Loucy (cell line): Measurements from ENCODE around the gene MRPS26.

Experiments
- H2AFZ ChIP-seq: fragments of 200-600 bp; sonication (generic); 2 replicates; pipeline ENCODE4 v1.6.0; 2016; ENCODE audit warnings: antibody characterized with exemption, mild to moderate bottlenecking, low read length, moderate library complexity
- H3F3A ChIP-seq: fragments of 200-600 bp; 2 replicates; pipeline ENCODE4 v1.6.0; 2016; ENCODE audit warnings: antibody characterized with exemption, low read depth, mild to moderate bottlenecking
- H3K27me3 ChIP-seq: fragments of 200-600 bp; sonication (generic); 2 replicates; pipeline ENCODE4 v1.6.1; 2014; ENCODE audit warnings: low read length, mild to moderate bottlenecking; ENCODE audit not compliant: insufficient read depth, poor library complexity, severe bottlenecking
- H3K36me3 ChIP-seq: fragments of 200-600 bp; sonication (generic); 2 replicates; pipeline ENCODE4 v1.6.1; 2016; ENCODE audit warnings: low read length; ENCODE audit not compliant: insufficient read depth
- H3K4me1 ChIP-seq: fragments of 200-600 bp; sonication (generic); 2 replicates; pipeline ENCODE4 v1.5.1; 2014; ENCODE audit warnings: low read length, mild to moderate bottlenecking; ENCODE audit not compliant: insufficient read depth, poor library complexity, severe bottlenecking
- H3K4me2 ChIP-seq: fragments of 200-600 bp; sonication (generic); 2 replicates; pipeline ENCODE4 v1.6.0; 2014; ENCODE audit warnings: antibody characterized with exemption, low read length, low read depth, mild to moderate bottlenecking; ENCODE audit not compliant: poor library complexity, severe bottlenecking
- H3K4me3 ChIP-seq: fragments of 200-600 bp; sonication (generic); 2 replicates; pipeline ENCODE4 v1.5.1; 2014; ENCODE audit warnings: low read length, mild to moderate bottlenecking, mixed read lengths; ENCODE audit not compliant: poor library complexity, severe bottlenecking
- H3K79me2 ChIP-seq: fragments of 200-600 bp; sonication (generic); 2 replicates; pipeline ENCODE4 v1.6.1; 2014; ENCODE audit warnings: low read length; ENCODE audit not compliant: insufficient read depth
- H3K9ac ChIP-seq: fragments of 200-600 bp; sonication (generic); 2 replicates; pipeline ENCODE4 v1.6.0; 2014; ENCODE audit warnings: mild to moderate bottlenecking, low read depth, low read length, moderate library complexity; ENCODE audit not compliant: poor library complexity, severe bottlenecking
- H3K9me2 ChIP-seq: fragments of 200-600 bp; sonication (generic); replicated peaks from 2 replicates; pipeline ENCODE4 v1.6.1; 2016; ENCODE audit warnings: low read depth, low read length, mixed read lengths
- H3K9me3 ChIP-seq: fragments of 200-600 bp; sonication (generic); 2 replicates; pipeline ENCODE4 v1.6.1; 2014; ENCODE audit warnings: mild to moderate bottlenecking, antibody characterized with exemption, low read length, low read depth; ENCODE audit not compliant: insufficient read depth
- H4K20me1 ChIP-seq: fragments of 200-600 bp; sonication (generic); 2 replicates; pipeline ENCODE4 v1.6.0; 2014; ENCODE audit warnings: antibody characterized with exemption, low read length, mild to moderate bottlenecking; ENCODE audit not compliant: insufficient read depth, poor library complexity, severe bottlenecking
- EZH2phosphoT487 ChIP-seq: fragments of 200-600 bp; IDR thresholded peaks from 2 replicates; pipeline ENCODE4 v1.6.1; 2018; ENCODE audit warnings: antibody characterized with exemption, mild to moderate bottlenecking, moderate library complexity, borderline replicate concordance
- TF ChIP-seq, protein P1 (sequence below): fragments of 200-600 bp; sonication (generic); conservative IDR thresholded peaks from 2 replicates; pipeline ENCODE4 v1.5.1; 2014; ENCODE audit warnings: mild to moderate bottlenecking, antibody characterized with exemption, low read length

MRPS26 gene

DNA sequence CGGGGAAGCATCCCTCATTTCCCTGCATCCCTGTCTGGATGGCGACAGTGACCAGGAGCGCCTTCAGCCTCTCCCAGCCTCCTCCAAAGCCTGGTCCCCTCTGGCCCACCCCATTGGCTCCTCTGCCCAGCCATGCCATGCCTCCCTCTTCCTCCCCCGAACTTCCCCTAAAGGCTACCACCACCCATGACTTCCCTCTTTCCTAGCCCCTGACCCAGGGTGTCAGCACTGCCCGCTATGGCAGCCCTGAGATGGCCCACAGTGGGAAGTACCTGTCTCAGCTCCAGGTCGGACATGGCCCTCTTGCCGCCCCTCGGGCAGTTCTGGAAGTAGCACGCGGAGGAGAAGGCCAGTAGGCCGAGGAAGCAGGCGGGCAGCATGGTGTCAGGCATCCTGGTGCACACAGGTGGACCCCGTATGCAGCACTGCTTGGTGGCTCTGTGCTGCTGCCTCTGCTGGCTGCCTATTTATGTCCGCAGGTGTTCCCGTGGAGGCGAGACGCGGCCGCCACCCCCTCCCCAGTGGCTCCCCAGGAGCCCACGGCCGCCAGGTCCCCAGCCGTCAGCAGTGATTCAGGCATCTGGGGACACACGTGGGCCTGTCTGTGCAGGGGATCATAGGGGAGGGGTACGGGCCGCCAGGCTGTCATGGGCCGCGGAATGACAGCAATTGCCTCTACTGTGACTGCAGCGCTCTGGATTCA, 38.6 kb downstream of the MRPS26 start, which contains the start of gene AVP:
Gene AVP, minus strand, starts transcription at position 442 of the 703 bp plus-strand sequence. Its CDS starts 50 bp downstream, at position 392.
- H3K36me3 ChIP-seq: no peaks in the 10 kb centered on the region
- H3F3A ChIP-seq: no peaks in the 10 kb centered on the region
- peaks cover 15% of the 10 kb centered on the region for H3K4me1 ChIP-seq
- no peak within 1 kb of the TSS for H2AFZ ChIP-seq
- no peaks in the 10 kb centered on the region for H3K9me3 ChIP-seq
- H4K20me1 ChIP-seq: no peaks in the 10 kb centered on the region
- H3K9ac ChIP-seq: no peak within 1 kb of the TSS
- H3K4me2 ChIP-seq: no peak within 1 kb of the TSS
- H3K4me3 ChIP-seq: no peak within 1 kb of the TSS
- TF ChIP-seq, protein P1, sequence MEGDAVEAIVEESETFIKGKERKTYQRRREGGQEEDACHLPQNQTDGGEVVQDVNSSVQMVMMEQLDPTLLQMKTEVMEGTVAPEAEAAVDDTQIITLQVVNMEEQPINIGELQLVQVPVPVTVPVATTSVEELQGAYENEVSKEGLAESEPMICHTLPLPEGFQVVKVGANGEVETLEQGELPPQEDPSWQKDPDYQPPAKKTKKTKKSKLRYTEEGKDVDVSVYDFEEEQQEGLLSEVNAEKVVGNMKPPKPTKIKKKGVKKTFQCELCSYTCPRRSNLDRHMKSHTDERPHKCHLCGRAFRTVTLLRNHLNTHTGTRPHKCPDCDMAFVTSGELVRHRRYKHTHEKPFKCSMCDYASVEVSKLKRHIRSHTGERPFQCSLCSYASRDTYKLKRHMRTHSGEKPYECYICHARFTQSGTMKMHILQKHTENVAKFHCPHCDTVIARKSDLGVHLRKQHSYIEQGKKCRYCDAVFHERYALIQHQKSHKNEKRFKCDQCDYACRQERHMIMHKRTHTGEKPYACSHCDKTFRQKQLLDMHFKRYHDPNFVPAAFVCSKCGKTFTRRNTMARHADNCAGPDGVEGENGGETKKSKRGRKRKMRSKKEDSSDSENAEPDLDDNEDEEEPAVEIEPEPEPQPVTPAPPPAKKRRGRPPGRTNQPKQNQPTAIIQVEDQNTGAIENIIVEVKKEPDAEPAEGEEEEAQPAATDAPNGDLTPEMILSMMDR: no peak
- TF ChIP-seq EZH2phosphoT487: no peak
- H3K9me2 ChIP-seq: no peaks in the 10 kb centered on the region
- no peaks in the 10 kb centered on the region for H3K79me2 ChIP-seq
- H3K27me3 ChIP-seq: no peaks in the 10 kb centered on the region

DNA sequence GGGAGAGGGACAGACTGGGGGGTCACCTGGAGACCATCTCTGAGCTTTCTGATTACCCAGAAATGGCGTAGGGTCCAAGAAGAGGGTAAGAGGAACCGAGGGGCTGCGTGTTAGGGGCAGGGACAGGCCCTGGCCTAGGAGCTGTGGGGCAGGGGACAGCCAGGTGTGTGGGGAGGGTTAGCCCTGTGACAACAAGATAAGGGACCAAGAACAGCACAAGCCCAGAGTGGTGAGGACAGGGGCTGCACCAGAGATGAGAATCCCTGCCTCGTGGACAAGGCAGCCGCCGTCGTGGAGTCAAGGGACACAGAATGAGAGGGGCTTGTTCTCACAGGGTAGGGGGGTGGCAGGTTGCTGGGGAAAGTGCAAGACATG, 39.1 kb downstream of the MRPS26 start:
- Histone ChIP-seq H3K4me3 (no peak overlapping the region), H3K4me2 (no peak overlapping the region), H4K20me1 (no peaks in the 10 kb centered on the region), H3K27me3 (no peaks in the 10 kb centered on the region), H3K79me2 (no peaks in the 10 kb centered on the region), H3K36me3 (no peaks in the 10 kb centered on the region), H3K9ac (no peak overlapping the region), H3K9me2 (no peaks in the 10 kb centered on the region), H2AFZ (no peak overlapping the region), H3F3A (peaks cover 1% of the 10 kb centered on the region), H3K4me1 (peaks cover 21% of the 10 kb centered on the region), H3K9me3 (no peaks in the 10 kb centered on the region)
- no peak for TF ChIP-seq EZH2phosphoT487
- TF ChIP-seq, protein P1: no peak

DNA sequence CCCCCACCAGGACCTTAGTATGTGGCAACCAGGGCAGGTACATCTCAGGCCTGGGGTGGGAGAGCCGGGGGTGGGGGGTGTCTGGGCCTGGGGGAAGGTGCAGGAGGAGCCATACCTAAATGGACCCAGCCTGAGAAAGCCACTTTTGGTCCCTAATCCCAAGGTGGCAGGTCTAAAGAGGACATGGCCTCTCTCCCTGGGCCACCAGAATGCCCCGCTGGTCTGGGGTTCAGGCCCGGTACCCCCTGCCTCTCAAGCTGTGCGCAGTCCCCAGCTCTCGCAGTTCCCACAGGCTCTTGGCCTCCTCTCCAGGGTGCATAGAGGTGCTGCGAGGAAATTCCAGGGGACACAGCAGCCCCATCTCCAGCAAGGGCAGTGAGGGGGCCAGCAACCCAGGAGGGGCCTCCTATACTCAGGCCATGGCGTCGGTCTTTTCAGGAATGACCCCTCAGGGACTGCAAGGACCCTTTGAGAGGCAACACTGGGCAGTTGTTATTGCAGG, 39.8 kb downstream of the MRPS26 start:
- H3K9me2 ChIP-seq: no peaks in the 10 kb centered on the region
- peaks cover 27% of the 10 kb centered on the region for H3K4me1 ChIP-seq
- no peak overlapping the region for H3K9ac ChIP-seq
- H3K36me3 ChIP-seq: no peaks in the 10 kb centered on the region
- H3K9me3 ChIP-seq: no peaks in the 10 kb centered on the region
- H3K27me3 ChIP-seq: no peaks in the 10 kb centered on the region
- TF ChIP-seq, protein P1: no peak
- TF ChIP-seq EZH2phosphoT487: no peak
- peaks cover 8% of the 10 kb centered on the region for H3F3A ChIP-seq
- no peaks in the 10 kb centered on the region for H4K20me1 ChIP-seq
- no peaks in the 10 kb centered on the region for H3K79me2 ChIP-seq
- no peak overlapping the region for H2AFZ ChIP-seq
- H3K4me2 ChIP-seq: no peak overlapping the region
- H3K4me3 ChIP-seq: no peak overlapping the region
